PC-9 (cell line): ENCODE data around the gene FIGNL2. TPM values are rescaled to one million over a fixed set of nuclear protein-coding genes. Genes with fewer than 3 reads are reported as not detected.

Experiments used
- BruUV-seq: library from RNA; stranded (reverse); fragments of 400-500 nt; replicated peaks from 2 replicates; lab custom pipeline; 2021; lab: Mats Ljungman, UMichigan
- CTCF ChIA-PET: fragments of 300-600 bp; sonication (Branson Sonifier 250); formaldehyde crosslinking; loops from one replicate; lab custom pipeline; 2022; ENCODE audit warnings: antibody characterized with exemption; lab: Charles Lee
- POLR2A ChIA-PET: fragments of 300-600 bp; sonication (Branson Sonifier 250); formaldehyde crosslinking; loops from one replicate; lab custom pipeline; 2022; ENCODE audit warnings: antibody characterized with exemption; ENCODE audit not compliant: unreplicated experiment; lab: Charles Lee
- DNase-seq, 2 experiments: peaks; one replicate each; pipeline versions ENCODE4 v3.0.0 to v3.0.0-alpha.2; 2015 to 2022; ENCODE audit warnings: mixed read lengths in 1 of 2
- H2AFZ ChIP-seq: fragments of 200-600 bp; sonication (generic); 2 replicates; pipeline ENCODE4 v1.8.1; 2017; ENCODE audit warnings: antibody characterized with exemption
- H3F3A ChIP-seq: fragments of 200-600 bp; sonication (generic); 2 replicates; pipeline ENCODE4 v1.8.1; 2017; ENCODE audit warnings: antibody characterized with exemption, mild to moderate bottlenecking, low read depth; ENCODE audit not compliant: insufficient read depth
- H3K27ac ChIP-seq: fragments of 200-600 bp; sonication (generic); 2 replicates; pipeline ENCODE4 v1.6.1; 2016; ENCODE audit warnings: mixed run types
- H3K27me3 ChIP-seq: fragments of 200-600 bp; sonication (generic); 2 replicates; pipeline ENCODE4 v1.6.1; 2016; ENCODE audit warnings: low read depth, mixed run types; ENCODE audit not compliant: insufficient read depth
- H3K36me3 ChIP-seq: fragments of 200-600 bp; sonication (generic); 2 replicates; pipeline ENCODE4 v1.6.1; 2016; ENCODE audit warnings: low read depth, mixed run types
- H3K4me1 ChIP-seq: fragments of 200-600 bp; sonication (generic); replicated peaks from 2 replicates; pipeline ENCODE4 v1.6.1; 2016; ENCODE audit warnings: mixed run types; ENCODE audit not compliant: insufficient read depth
- H3K4me2 ChIP-seq: fragments of 200-600 bp; sonication (generic); 2 replicates; pipeline ENCODE4 v1.6.1; 2017; ENCODE audit warnings: mixed run types
- H3K4me3 ChIP-seq: fragments of 200-600 bp; sonication (generic); 2 replicates; pipeline ENCODE4 v1.6.1; 2016; ENCODE audit warnings: mixed run types
- H3K79me2 ChIP-seq: fragments of 200-600 bp; sonication (generic); 2 replicates; pipeline ENCODE4 v1.6.1; 2017; ENCODE audit warnings: low read depth, mixed run types
- H3K9me2 ChIP-seq: fragments of 200-600 bp; sonication (generic); 2 replicates; pipeline ENCODE4 v1.8.1; 2017; ENCODE audit warnings: mild to moderate bottlenecking; ENCODE audit not compliant: insufficient read depth
- H3K9me3 ChIP-seq: fragments of 200-600 bp; sonication (generic); 2 replicates; pipeline ENCODE4 v1.8.1; 2016; ENCODE audit warnings: low read depth; ENCODE audit not compliant: insufficient read depth
- H4K20me1 ChIP-seq: fragments of 200-600 bp; sonication (generic); 2 replicates; pipeline ENCODE4 v1.8.1; 2017; ENCODE audit not compliant: insufficient read depth
- CTCF ChIP-seq: fragments of 200-600 bp; sonication (generic); conservative IDR thresholded peaks from 2 replicates; pipeline ENCODE4 v1.6.1; 2017; ENCODE audit warnings: mixed run types, antibody characterized with exemption, mild to moderate bottlenecking, moderate library complexity
- EZH2 ChIP-seq: fragments of 200-600 bp; sonication (generic); IDR thresholded peaks from 2 replicates; pipeline ENCODE4 v1.8.0; 2017; ENCODE audit warnings: antibody characterized with exemption, low read depth
- intact Hi-C: fragments of 100-400 bp; cut with micrococcal nuclease; formaldehyde crosslinking; loops from one replicate; pipeline ENCODE4 v1.10.0; 2022; ENCODE audit not compliant: unreplicated experiment
- total RNA-seq: library from RNA; stranded (reverse); gene quantifications from 2 replicates; pipeline ENCODE4 v1.2.3, GENCODE V29; 2021

The FIGNL2 gene
- total RNA-seq, 1 experiment from 2014 or later, result not detected

DNA sequence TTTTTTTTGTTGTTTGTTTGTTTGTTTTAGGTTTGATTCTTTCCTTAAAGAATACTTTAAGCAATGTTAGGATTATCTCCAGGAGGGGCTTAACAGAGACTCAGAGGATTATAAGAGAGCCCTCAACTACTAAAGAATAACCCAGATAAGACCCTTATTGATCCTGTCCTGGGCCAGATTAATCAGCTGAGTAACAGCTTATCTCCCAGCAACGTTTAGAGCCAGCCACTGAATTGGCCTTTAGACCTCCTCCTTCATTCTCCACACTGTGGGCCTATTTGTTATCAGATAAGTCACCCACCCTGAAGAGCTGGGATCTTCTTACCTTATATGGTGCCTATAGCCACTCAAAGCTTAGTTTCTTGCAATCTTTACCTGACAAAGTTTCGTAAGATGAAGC is 71.1 kb downstream of the FIGNL2 start:
- H4K20me1 ChIP-seq, result no peaks in the 10 kb centered on the region
- BruUV-seq, result no TSS peak
- no peaks in the 10 kb centered on the region for H3K4me1 ChIP-seq
- H3K9me3 ChIP-seq, result no peaks in the 10 kb centered on the region
- no peak overlapping the region for H2AFZ ChIP-seq
- TF ChIP-seq CTCF, result no peak
- no peak for TF ChIP-seq EZH2
- intact Hi-C loops, result no loop called here
- H3K4me2 ChIP-seq, result no peak overlapping the region
- no peaks in the 10 kb centered on the region for H3K36me3 ChIP-seq
- no peak overlapping the region for H3K27ac ChIP-seq
- POLR2A ChIA-PET, result no interaction called here
- CTCF ChIA-PET, result no interaction called here
- no peaks in the 10 kb centered on the region for H3F3A ChIP-seq
- DNase-seq, result no peak
- H3K79me2 ChIP-seq, result no peaks in the 10 kb centered on the region
- H3K27me3 ChIP-seq, result peaks cover 38% of the 10 kb centered on the region
- H3K9me2 ChIP-seq, result no peaks in the 10 kb centered on the region
- H3K4me3 ChIP-seq, result no peak overlapping the region

DNA sequence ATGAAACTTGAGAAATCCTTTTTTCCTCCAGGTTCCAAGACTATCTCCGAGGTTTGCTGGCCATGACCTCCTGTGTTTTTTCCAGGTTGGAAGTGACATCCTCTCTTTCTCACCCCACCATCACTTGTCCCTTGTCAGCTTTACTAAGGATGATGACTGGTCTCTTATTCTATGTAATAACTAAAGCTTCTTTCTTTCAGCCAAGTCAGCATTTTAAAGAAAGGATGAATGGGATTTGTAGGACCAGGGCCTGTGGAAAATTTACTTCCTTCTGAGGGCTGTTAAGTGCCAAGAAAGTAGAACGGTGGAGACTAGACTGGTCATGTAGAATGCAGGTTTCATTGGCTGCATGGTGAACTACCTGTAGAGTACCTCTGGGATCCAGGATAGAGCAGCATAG is 73.6 kb downstream of the FIGNL2 start:
- ChIA-PET CTCF (no interaction called here), POLR2A (no interaction called here)
- Histone ChIP-seq H3K4me3 (no peak overlapping the region), H3K9me2 (no peaks in the 10 kb centered on the region), H2AFZ (no peak overlapping the region), H3K9me3 (no peaks in the 10 kb centered on the region), H3K4me1 (no peaks in the 10 kb centered on the region), H3K27me3 (peaks cover 56% of the 10 kb centered on the region), H3F3A (no peaks in the 10 kb centered on the region), H4K20me1 (no peaks in the 10 kb centered on the region), H3K27ac (no peak overlapping the region), H3K36me3 (no peaks in the 10 kb centered on the region), H3K79me2 (no peaks in the 10 kb centered on the region), H3K4me2 (no peak overlapping the region)
- no TSS peak for BruUV-seq
- no peak for TF ChIP-seq CTCF
- TF ChIP-seq EZH2, result no peak
- intact Hi-C loops, result no loop called here
- DNase-seq, result no peak

GRCh38 chr12:51773145-51773869 is 75.2 kb downstream of the FIGNL2 start:
- Histone ChIP-seq H3K27ac (no peak overlapping the region), H3K9me2 (no peaks in the 10 kb centered on the region), H3K4me2 (no peak overlapping the region), H3K36me3 (no peaks in the 10 kb centered on the region), H3K4me3 (no peak overlapping the region), H4K20me1 (no peaks in the 10 kb centered on the region), H3K27me3 (peaks cover 64% of the 10 kb centered on the region), H3F3A (no peaks in the 10 kb centered on the region), H3K9me3 (no peaks in the 10 kb centered on the region), H3K79me2 (no peaks in the 10 kb centered on the region), H2AFZ (no peak overlapping the region), H3K4me1 (no peaks in the 10 kb centered on the region)
- ChIA-PET CTCF (no interaction called here), POLR2A (no interaction called here)
- TF ChIP-seq EZH2 (no peak), CTCF (no peak)
- intact Hi-C loops, result no loop called here
- DNase-seq, result no peak
- BruUV-seq, result no TSS peak
